ENCODE results near the gene DCAKD.

DCAKD gene

DNA sequence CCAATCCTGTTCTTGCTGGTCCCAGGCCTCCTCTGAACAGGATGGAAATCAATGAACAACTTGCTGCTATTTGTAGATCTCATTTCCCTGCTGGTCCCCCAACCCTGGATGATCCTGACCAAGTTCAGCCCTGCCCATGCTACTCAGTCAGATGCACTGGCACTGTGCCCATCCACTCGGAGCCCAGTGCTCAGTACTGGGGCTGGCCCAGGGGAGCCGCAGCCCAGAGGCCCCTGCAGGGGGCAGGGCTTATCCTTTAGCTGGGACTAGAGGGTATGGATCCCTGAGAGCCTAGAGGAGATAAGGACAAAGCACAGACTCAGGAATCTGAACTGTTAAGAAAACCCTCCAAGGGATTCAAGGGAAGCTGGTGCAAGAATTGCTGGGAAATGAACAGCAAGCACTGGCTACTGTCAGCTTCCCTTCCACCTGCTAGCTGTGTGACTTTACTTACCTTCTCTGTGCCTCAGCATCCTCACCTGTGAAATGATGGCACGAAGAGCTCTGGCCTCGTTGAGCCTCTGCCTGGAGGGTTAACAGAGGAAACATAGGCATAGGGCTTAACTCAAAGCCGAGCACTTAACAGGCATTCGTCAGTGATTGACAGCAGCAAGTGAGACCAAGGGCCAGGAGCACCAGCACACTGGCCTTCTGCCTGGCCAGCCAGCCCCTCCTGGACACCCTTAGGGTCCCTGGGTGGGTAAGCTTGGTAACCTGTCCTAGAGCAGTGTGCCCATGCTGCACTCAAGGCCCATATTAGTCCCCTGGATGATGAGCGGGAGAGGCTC, 53.5 kb downstream of the DCAKD start:
- TF ChIP-seq SUZ12 (IDR thresholded peaks at IDR 0.05; ENCODE audit: extremely low read depth, insufficient read depth, insufficient read length): no peak
- no peak for TF ChIP-seq YY1 (IDR thresholded peaks at IDR 0.05; ENCODE audit: insufficient read depth, insufficient read length)
- no peak for TF ChIP-seq ZNF274 (IDR thresholded peaks at IDR 0.05; ENCODE audit: low read depth, low read length)
- Histone ChIP-seq H3K9me3 (ENCODE audit: insufficient read depth, low read length) (peaks cover 9% of the 10 kb centered on the region; the same call in 1 of the 2 replicates), H3K27me3 (ENCODE audit: insufficient read depth, insufficient read length) (no peaks in the 10 kb centered on the region), H3K36me3 (ENCODE audit: insufficient read depth, insufficient read length, low read length) (no peaks in the 10 kb centered on the region), H3K4me3 (ENCODE audit: insufficient read length, low read depth) (no peak overlapping the region), H3K4me1 (ENCODE audit: insufficient read depth, insufficient read length) (peaks cover 11% of the 10 kb centered on the region), H3K9ac (ENCODE audit: insufficient read length, low read depth) (no peak overlapping the region)
- DNase-seq (ENCODE audit: low read depth, low spot score): no peak

DNA sequence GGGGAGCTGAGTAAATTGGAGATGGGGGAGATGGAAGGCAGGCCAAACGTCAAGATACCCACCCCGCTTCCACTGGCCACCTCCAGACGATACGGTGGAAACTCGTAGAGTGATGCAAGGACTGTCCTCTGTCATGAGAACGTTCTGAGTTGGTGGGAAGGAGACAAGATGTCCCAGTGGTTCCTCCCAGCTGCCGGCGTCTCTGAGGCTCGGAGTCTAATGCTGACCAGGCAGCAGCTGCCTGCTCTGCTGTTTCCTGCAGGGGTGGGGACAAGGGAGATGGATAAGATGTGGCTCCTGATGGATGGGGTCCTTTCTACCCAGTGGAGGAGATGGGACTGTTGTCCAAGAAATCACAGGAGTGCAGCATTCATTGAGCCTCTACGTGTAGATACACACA, 55.1 kb downstream of the DCAKD start:
- TF ChIP-seq SUZ12 (IDR thresholded peaks at IDR 0.05; ENCODE audit: extremely low read depth, insufficient read depth, insufficient read length) (no peak), ZNF274 (IDR thresholded peaks at IDR 0.05; ENCODE audit: low read depth, low read length) (no peak), YY1 (IDR thresholded peaks at IDR 0.05; ENCODE audit: insufficient read depth, insufficient read length) (no peak)

DNA sequence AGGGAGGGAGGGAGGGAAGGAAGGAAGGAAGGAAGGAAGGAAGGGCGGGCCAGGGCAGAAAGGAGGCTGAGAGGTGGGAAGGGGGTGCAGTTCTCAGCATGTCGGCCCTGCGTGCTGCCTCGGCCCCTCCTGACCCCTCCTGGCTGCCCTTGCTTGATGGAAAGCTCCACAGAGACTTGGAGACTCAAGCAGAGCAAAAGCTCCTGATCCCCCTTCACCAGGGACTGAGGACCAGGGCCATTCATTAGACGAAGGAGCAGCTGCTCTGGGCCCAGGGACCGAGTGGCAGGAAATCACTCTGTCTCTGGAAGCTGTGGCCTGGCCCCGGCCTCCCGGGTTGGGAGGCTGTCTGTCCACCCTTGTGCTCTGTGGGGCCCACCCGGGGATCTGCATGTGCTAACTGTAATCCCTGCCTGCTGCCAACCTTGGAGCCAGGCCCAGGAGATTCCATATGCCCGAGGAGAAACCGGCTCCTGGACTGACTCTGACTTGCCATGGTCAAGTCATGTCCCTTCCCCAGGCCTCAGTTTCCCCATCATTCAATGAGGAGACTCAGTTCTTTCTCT, 55.9 kb downstream of the DCAKD start:
- Histone ChIP-seq H3K4me1 (ENCODE audit: insufficient read depth, insufficient read length) (peaks cover 11% of the 10 kb centered on the region), H3K36me3 (ENCODE audit: insufficient read depth, insufficient read length, low read length) (no peaks in the 10 kb centered on the region), H3K9ac (ENCODE audit: insufficient read length, low read depth) (no peak overlapping the region), H3K4me3 (ENCODE audit: insufficient read length, low read depth) (no peak overlapping the region), H3K27me3 (ENCODE audit: insufficient read depth, insufficient read length) (no peaks in the 10 kb centered on the region), H3K9me3 (ENCODE audit: insufficient read depth, low read length) (peaks cover 9% of the 10 kb centered on the region; the same call in 1 of the 2 replicates)
- TF ChIP-seq YY1 (IDR thresholded peaks at IDR 0.05; ENCODE audit: insufficient read depth, insufficient read length): no peak
- no peak for TF ChIP-seq SUZ12 (IDR thresholded peaks at IDR 0.05; ENCODE audit: extremely low read depth, insufficient read depth, insufficient read length)
- DNase-seq (ENCODE audit: low read depth, low spot score): no peak

More for the DNA sequence above, 55.1 kb downstream of the DCAKD start:
- no peaks in the 10 kb centered on the region for H3K27me3 ChIP-seq (ENCODE audit: insufficient read depth, insufficient read length)
- peaks cover 9% of the 10 kb centered on the region; the same call in 1 of the 2 replicates for H3K9me3 ChIP-seq (ENCODE audit: insufficient read depth, low read length)
- DNase-seq (ENCODE audit: low read depth, low spot score): no peak
- H3K9ac ChIP-seq (ENCODE audit: insufficient read length, low read depth): no peak overlapping the region
- H3K4me3 ChIP-seq (ENCODE audit: insufficient read length, low read depth): no peak overlapping the region
- peaks cover 11% of the 10 kb centered on the region for H3K4me1 ChIP-seq (ENCODE audit: insufficient read depth, insufficient read length)
- H3K36me3 ChIP-seq (ENCODE audit: insufficient read depth, insufficient read length, low read length): no peaks in the 10 kb centered on the region

DNA sequence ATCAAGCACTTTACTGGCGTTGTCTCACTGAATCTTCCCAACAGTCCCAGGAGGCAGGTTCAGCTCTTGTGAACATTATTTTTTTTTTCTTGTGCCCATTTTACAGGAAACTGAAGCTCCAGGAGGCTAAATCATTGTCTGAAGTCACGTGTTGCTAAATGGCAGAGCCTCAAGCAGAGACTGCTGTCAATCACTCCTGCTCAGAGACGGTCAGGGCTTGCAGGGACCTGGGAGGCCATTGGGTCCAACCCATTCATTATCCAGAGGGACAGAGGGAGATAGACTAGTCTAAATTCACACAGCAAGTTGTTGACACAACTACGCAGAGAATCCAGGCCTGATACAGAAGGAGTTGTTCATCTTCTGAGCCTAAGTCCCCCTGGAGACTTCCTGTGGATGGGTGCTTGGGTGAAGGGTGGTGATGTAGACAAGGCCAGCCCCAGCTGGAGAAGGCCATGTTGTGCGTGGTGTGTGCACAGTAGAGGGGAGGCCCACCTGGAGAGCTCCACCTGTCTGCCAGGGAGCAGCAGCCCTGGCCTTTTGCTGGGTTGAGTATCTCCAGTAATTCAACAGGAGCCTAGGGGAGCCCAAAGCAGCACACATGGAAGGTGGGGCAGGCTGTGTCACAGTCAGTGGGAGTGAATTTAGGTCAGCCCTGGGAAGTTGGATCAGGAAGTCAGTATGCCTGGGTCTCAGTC, 59.0 kb downstream of the DCAKD start:
- no peak overlapping the region for H3K9ac ChIP-seq (ENCODE audit: insufficient read length, low read depth)
- no peak for TF ChIP-seq ZNF274 (IDR thresholded peaks at IDR 0.05; ENCODE audit: low read depth, low read length)
- no peak for TF ChIP-seq YY1 (IDR thresholded peaks at IDR 0.05; ENCODE audit: insufficient read depth, insufficient read length)
- TF ChIP-seq SUZ12 (IDR thresholded peaks at IDR 0.05; ENCODE audit: extremely low read depth, insufficient read depth, insufficient read length): no peak
- no peak for DNase-seq (ENCODE audit: low read depth, low spot score)
- H3K27me3 ChIP-seq (ENCODE audit: insufficient read depth, insufficient read length): no peaks in the 10 kb centered on the region
- peaks cover 10% of the 10 kb centered on the region for H3K4me1 ChIP-seq (ENCODE audit: insufficient read depth, insufficient read length)
- H3K36me3 ChIP-seq (ENCODE audit: insufficient read depth, insufficient read length, low read length): no peaks in the 10 kb centered on the region
- no peaks in the 10 kb centered on the region for H3K9me3 ChIP-seq (ENCODE audit: insufficient read depth, low read length)
- no peak overlapping the region for H3K4me3 ChIP-seq (ENCODE audit: insufficient read length, low read depth)

DNA sequence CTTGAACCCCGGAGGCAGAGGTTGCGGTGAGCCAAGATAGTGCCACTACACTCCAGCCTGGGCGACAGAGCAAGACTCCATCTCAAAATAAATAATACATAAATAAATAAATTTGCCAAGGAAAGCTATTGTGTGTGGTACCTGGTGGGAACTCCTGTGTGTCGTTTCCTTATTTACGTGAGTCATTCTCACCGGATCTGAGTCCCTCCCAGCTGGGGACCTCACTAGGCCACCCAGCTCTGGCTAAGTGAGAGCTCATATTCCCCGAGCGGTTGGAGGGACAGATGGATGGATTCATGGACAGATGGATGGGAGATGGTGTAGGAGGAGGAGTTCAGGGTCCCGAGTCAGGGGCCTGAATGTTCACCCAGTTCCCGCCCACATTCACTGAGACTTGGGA, 60.4 kb downstream of the DCAKD start:
- no peak for TF ChIP-seq ZNF274 (IDR thresholded peaks at IDR 0.05; ENCODE audit: low read depth, low read length)
- DNase-seq (ENCODE audit: low read depth, low spot score): no peak

DNA sequence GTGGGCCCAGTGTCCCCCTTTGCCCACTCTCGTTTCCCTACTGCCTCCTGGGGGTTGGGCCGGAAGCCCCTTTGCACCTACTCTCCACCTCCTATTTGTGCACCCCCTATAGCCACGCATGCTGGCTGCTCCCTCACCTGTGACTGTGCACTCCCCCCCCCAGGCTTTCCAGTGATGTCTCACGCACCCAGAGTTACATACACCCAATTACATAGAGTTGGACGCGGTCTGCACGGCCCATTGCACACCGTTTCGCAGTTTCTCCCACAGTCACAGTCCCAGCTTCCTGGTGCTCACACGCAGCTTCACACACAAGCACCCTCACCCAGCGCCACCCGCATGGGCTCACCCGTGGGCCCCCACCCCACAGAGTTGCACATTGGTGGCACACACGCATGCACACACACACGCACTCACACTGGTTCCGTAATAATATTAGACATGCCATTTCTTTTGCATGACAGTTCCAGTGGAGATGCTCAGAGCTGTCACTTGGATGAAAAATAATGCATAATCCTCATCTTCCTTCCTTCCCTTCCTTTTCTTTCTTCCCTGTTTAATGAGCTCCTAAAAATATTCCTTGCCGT, 61.8 kb downstream of the DCAKD start:
- DNase-seq (ENCODE audit: low read depth, low spot score): no peak
- Histone ChIP-seq H3K9ac (ENCODE audit: insufficient read length, low read depth) (peak overlapping the region; percentile 17), H3K36me3 (ENCODE audit: insufficient read depth, insufficient read length, low read length) (no peaks in the 10 kb centered on the region), H3K4me1 (ENCODE audit: insufficient read depth, insufficient read length) (peaks cover 9% of the 10 kb centered on the region), H3K4me3 (ENCODE audit: insufficient read length, low read depth) (no peak overlapping the region), H3K9me3 (ENCODE audit: insufficient read depth, low read length) (no peaks in the 10 kb centered on the region), H3K27me3 (ENCODE audit: insufficient read depth, insufficient read length) (no peaks in the 10 kb centered on the region)
- TF ChIP-seq SUZ12 (IDR thresholded peaks at IDR 0.05; ENCODE audit: extremely low read depth, insufficient read depth, insufficient read length): no peak
- no peak for TF ChIP-seq YY1 (IDR thresholded peaks at IDR 0.05; ENCODE audit: insufficient read depth, insufficient read length)
- no peak for TF ChIP-seq ZNF274 (IDR thresholded peaks at IDR 0.05; ENCODE audit: low read depth, low read length)

More for the DNA sequence above, 60.4 kb downstream of the DCAKD start:
- Histone ChIP-seq H3K27me3 (ENCODE audit: insufficient read depth, insufficient read length) (no peaks in the 10 kb centered on the region), H3K4me3 (ENCODE audit: insufficient read length, low read depth) (no peak overlapping the region), H3K9me3 (ENCODE audit: insufficient read depth, low read length) (no peaks in the 10 kb centered on the region), H3K36me3 (ENCODE audit: insufficient read depth, insufficient read length, low read length) (no peaks in the 10 kb centered on the region), H3K4me1 (ENCODE audit: insufficient read depth, insufficient read length) (peaks cover 9% of the 10 kb centered on the region), H3K9ac (ENCODE audit: insufficient read length, low read depth) (no peak overlapping the region)
